H1 (cell line): Measurements from ENCODE around the gene UMAD1. TPM values are rescaled to one million over a fixed set of nuclear protein-coding genes. Genes with fewer than 3 reads are reported as not detected.

ENCODE experiments used
- CTCF ChIA-PET: fragments of 300-600 bp; sonication (Branson Sonifier 250); formaldehyde crosslinking; loops from one replicate; lab custom pipeline; 2021; ENCODE audit not compliant: partially characterized antibody; lab: Charles Lee
- POLR2A ChIA-PET: fragments of 300-600 bp; sonication (Branson Sonifier 250); formaldehyde crosslinking; loops from one replicate; lab custom pipeline; 2021; ENCODE audit warnings: inconsistent platforms; ENCODE audit not compliant: partially characterized antibody; lab: Charles Lee
- DNase-seq, 2 experiments: peaks; one replicate each; pipeline versions ENCODE4 v3.0.0 to v3.0.0-alpha.2; 2010 to 2022; ENCODE audit warnings: low spot score in 2 of 2, low read depth in 1 of 2, mixed read lengths in 1 of 2
- FAIRE-seq: peaks from 2 replicates; lab custom pipeline; 2011; peaks lifted over from hg19 to GRCh38; lab: Jason Lieb, UNC
- H2AFZ ChIP-seq: 2 replicates; pipeline ENCODE4 v1.8.1; 2012; ENCODE audit warnings: low read length, inconsistent platforms
- H2AK5ac ChIP-seq: 2 replicates; pipeline ENCODE4 v1.6.1; 2013; ENCODE audit warnings: low read depth, low read length
- H2BK120ac ChIP-seq: replicated peaks from 2 replicates; pipeline ENCODE3; 2013; ENCODE audit warnings: low read depth, low read length, inconsistent platforms
- H2BK12ac ChIP-seq: 2 replicates; pipeline ENCODE4 v1.6.1; 2013; ENCODE audit warnings: low read depth, low read length
- H2BK15ac ChIP-seq: 2 replicates; pipeline ENCODE4 v1.6.1; 2013; ENCODE audit warnings: low read length
- H2BK20ac ChIP-seq: 2 replicates; pipeline ENCODE4 v1.6.1; 2013; ENCODE audit warnings: low read length
- H2BK5ac ChIP-seq: 2 replicates; pipeline ENCODE4 v1.6.1; 2013; ENCODE audit warnings: low read depth, low read length
- H3K14ac ChIP-seq: 2 replicates; pipeline ENCODE4 v1.6.1; 2013; ENCODE audit warnings: inconsistent platforms; ENCODE audit not compliant: insufficient read length
- H3K18ac ChIP-seq: 2 replicates; pipeline ENCODE4 v1.6.1; 2013; ENCODE audit warnings: low read length; ENCODE audit errors: extremely low read depth
- H3K23ac ChIP-seq: 2 replicates; pipeline ENCODE4 v1.6.1; 2013; ENCODE audit warnings: inconsistent platforms; ENCODE audit not compliant: insufficient read length
- H3K23me2 ChIP-seq: 2 replicates; pipeline ENCODE4 v1.6.1; 2013; ENCODE audit warnings: low read depth, low read length
- H3K27ac ChIP-seq: 2 replicates; pipeline ENCODE4 v1.6.1; 2011; ENCODE audit warnings: low read depth, low read length, inconsistent platforms
- H3K27me3 ChIP-seq, 4 experiments: replicated peaks in 1 of 4; 1 replicate in 1 of 4; 2 replicates in 3 of 4; pipeline versions ENCODE4 v1.6.1 to v1.8.1; 2011 to 2013; ENCODE audit warnings: low read length in 3 of 4, mild to moderate bottlenecking in 3 of 4, inconsistent platforms in 2 of 4, mixed read lengths in 2 of 4, moderate library complexity in 1 of 4; ENCODE audit not compliant: control insufficient read depth in 3 of 4, insufficient read depth in 3 of 4; ENCODE audit errors: extremely low read depth in 1 of 4
- H3K36me3 ChIP-seq, 4 experiments: 2 replicates each; pipeline versions ENCODE4 v1.6.1 to v1.8.1; 2011 to 2013; ENCODE audit warnings: mild to moderate bottlenecking in 4 of 4, low read length in 3 of 4, moderate library complexity in 2 of 4, control low read depth in 1 of 4, inconsistent platforms in 1 of 4; ENCODE audit not compliant: insufficient read depth in 4 of 4, control insufficient read depth in 2 of 4
- H3K4ac ChIP-seq: replicated peaks from 2 replicates; pipeline ENCODE3; 2013; ENCODE audit warnings: low read length, low read depth, mixed read lengths, inconsistent platforms; ENCODE audit not compliant: insufficient read length
- H3K4me1 ChIP-seq, 4 experiments: replicated peaks in 1 of 4; 1 replicate in 1 of 4; 2 replicates in 3 of 4; pipeline versions ENCODE4 v1.6.1 to v1.8.1; 2011 to 2013; ENCODE audit warnings: low read length in 3 of 4, inconsistent platforms in 2 of 4, mixed read lengths in 1 of 4; ENCODE audit not compliant: insufficient read depth in 4 of 4, control insufficient read depth in 3 of 4
- H3K4me2 ChIP-seq, 2 experiments: 2 replicates each; pipeline versions ENCODE4 v1.6.1 to v1.8.1; 2011 to 2013; ENCODE audit warnings: low read depth in 2 of 2, low read length in 2 of 2, control low read depth in 1 of 2, inconsistent platforms in 1 of 2, mild to moderate bottlenecking in 1 of 2; ENCODE audit not compliant: insufficient read depth in 1 of 2
- H3K4me3 ChIP-seq, 4 experiments: fragments of 200-600, 300-600 bp in 1 of 4; sonication (generic), shearing (Covaris generic), sonication (Bioruptor Twin) in 1 of 4; 2 replicates each; pipeline versions ENCODE4 v1.5.1 to v1.8.1; 2011 to 2016; ENCODE audit warnings: low read length in 4 of 4, low read depth in 3 of 4, control low read depth in 2 of 4, inconsistent platforms in 2 of 4, mild to moderate bottlenecking in 2 of 4, mixed read lengths in 1 of 4, moderate library complexity in 1 of 4; ENCODE audit not compliant: insufficient read depth in 2 of 4; ENCODE audit errors: extremely low read depth in 1 of 4
- H3K56ac ChIP-seq: replicated peaks from 2 replicates; pipeline ENCODE3; 2013; ENCODE audit warnings: low read depth, mild to moderate bottlenecking, mixed read lengths, low read length, inconsistent platforms; ENCODE audit not compliant: insufficient read length
- H3K79me1 ChIP-seq: 2 replicates; pipeline ENCODE4 v1.6.1; 2013; ENCODE audit warnings: low read depth, low read length, control low read depth
- H3K79me2 ChIP-seq, 2 experiments: 2 replicates each; pipeline versions ENCODE4 v1.6.1 to v1.8.1; 2012 to 2013; ENCODE audit warnings: low read length in 2 of 2, mild to moderate bottlenecking in 2 of 2, inconsistent platforms in 1 of 2; ENCODE audit not compliant: insufficient read depth in 2 of 2, control insufficient read depth in 1 of 2
- H3K9ac ChIP-seq, 4 experiments: replicated peaks in 1 of 4; 1 replicate in 1 of 4; 2 replicates in 3 of 4; pipeline versions ENCODE4 v1.6.1 to v1.8.1; 2011 to 2013; ENCODE audit warnings: low read depth in 3 of 4, low read length in 3 of 4, control low read depth in 2 of 4, mild to moderate bottlenecking in 2 of 4, moderate library complexity in 2 of 4, inconsistent platforms in 1 of 4; ENCODE audit errors: extremely low read depth in 1 of 4
- H3K9me3 ChIP-seq, 2 experiments: 2 replicates each; pipeline versions ENCODE4 v1.6.1 to v1.8.1; 2012 to 2013; ENCODE audit warnings: mild to moderate bottlenecking in 2 of 2, moderate library complexity in 2 of 2, control low read depth in 1 of 2, inconsistent platforms in 1 of 2, low read depth in 1 of 2, low read length in 1 of 2, mixed read lengths in 1 of 2; ENCODE audit not compliant: insufficient read depth in 2 of 2
- H4K20me1 ChIP-seq, 2 experiments: replicated peaks in 1 of 2; 2 replicates each; pipeline versions ENCODE3 to v1.8.1; 2011 to 2013; ENCODE audit warnings: inconsistent platforms in 2 of 2, low read length in 2 of 2, mild to moderate bottlenecking in 1 of 2; ENCODE audit not compliant: insufficient read depth in 2 of 2, control insufficient read depth in 1 of 2
- H4K5ac ChIP-seq: 2 replicates; pipeline ENCODE4 v1.6.1; 2013; ENCODE audit warnings: low read length, low read depth, mixed read lengths, inconsistent platforms; ENCODE audit not compliant: insufficient read length
- H4K8ac ChIP-seq: 2 replicates; pipeline ENCODE4 v1.8.0; 2013; ENCODE audit warnings: mild to moderate bottlenecking, moderate library complexity, low read length, inconsistent platforms; ENCODE audit not compliant: insufficient read depth; ENCODE audit errors: extremely low read depth
- H4K91ac ChIP-seq: replicated peaks from 2 replicates; pipeline ENCODE3; 2013; ENCODE audit warnings: low read length, mixed read lengths, inconsistent platforms; ENCODE audit not compliant: insufficient read length
- ATF3 ChIP-seq: IDR thresholded peaks from 2 replicates; pipeline ENCODE4 v1.6.1; 2011; ENCODE audit warnings: low read depth, mild to moderate bottlenecking, low read length; ENCODE audit not compliant: insufficient read depth
- CHD2 ChIP-seq: IDR thresholded peaks from 2 replicates; pipeline ENCODE4 v1.6.1; 2012; ENCODE audit warnings: low read length, improper control_type of control experiment
- KDM4A ChIP-seq: IDR thresholded peaks from one replicate; pipeline ENCODE4 v1.7.1; 2012; ENCODE audit warnings: low read depth, mild to moderate bottlenecking, moderate library complexity, low read length, inconsistent platforms; ENCODE audit not compliant: severe bottlenecking
- NRF1 ChIP-seq: IDR thresholded peaks from 2 replicates; pipeline ENCODE4 v1.6.1; 2011; ENCODE audit warnings: mild to moderate bottlenecking, low read depth, low read length, improper control_type of control experiment
- RAD21 ChIP-seq, 2 experiments: IDR thresholded peaks in 1 of 2; conservative IDR thresholded peaks in 1 of 2; 2 replicates each; pipeline ENCODE4 v1.6.1; 2011; ENCODE audit warnings: low read depth in 2 of 2, low read length in 2 of 2, improper control_type of control experiment in 1 of 2, inconsistent platforms in 1 of 2, mild to moderate bottlenecking in 1 of 2, moderate library complexity in 1 of 2
- SIN3A ChIP-seq, 2 experiments: IDR thresholded peaks in 1 of 2; conservative IDR thresholded peaks in 1 of 2; 2 replicates each; pipeline ENCODE4 v1.6.1; 2011 to 2012; ENCODE audit warnings: low read length in 2 of 2, improper control_type of control experiment in 1 of 2, low read depth in 1 of 2, mild to moderate bottlenecking in 1 of 2
- SP1 ChIP-seq: IDR thresholded peaks from 2 replicates; pipeline ENCODE4 v1.6.1; 2011; ENCODE audit warnings: low read depth, low read length
- SRF ChIP-seq: IDR thresholded peaks from 2 replicates; pipeline ENCODE4 v1.6.1; 2011; ENCODE audit warnings: mild to moderate bottlenecking, low read depth, low read length, moderate library complexity
- WGBS, 2 experiments: shearing (Covaris generic) in 1 of 2; methylation state at CpG; one replicate each; pipeline versions ENCODE4 v1.1.6 to v1.1.7; 2013 to 2015; ENCODE audit warnings: low lambda C conversion rate in 2 of 2, mixed read lengths in 2 of 2, inconsistent platforms in 1 of 2, low coverage in 1 of 2, missing lambda C conversion rate in 1 of 2; ENCODE audit not compliant: insufficient replicate concordance in 2 of 2, insufficient coverage in 1 of 2, insufficient read length in 1 of 2; ENCODE audit errors: extremely low coverage in 1 of 2, missing lambda C conversion rate in 1 of 2; 5-methylcytosine and 5-hydroxymethylcytosine counted together
- polyA plus RNA-seq, 7 experiments: library from polyadenylated mRNA; depleted of rRNA in 3 of 7; stranded (reverse) in 5 of 7; unstranded in 2 of 7; fragments of >200 nt in 5 of 7; fragments of 200-250 nt in 2 of 7; gene quantifications; 1 replicate in 5 of 7; 2 replicates in 1 of 7; 4 replicates in 1 of 7; pipeline versions ENCODE4 v1.2.1 to v1.2.3, GENCODE V29; 2011 to 2013; ENCODE audit warnings: missing spikeins in 2 of 7, mixed read lengths in 2 of 7
- total RNA-seq: library from RNA; stranded (reverse); fragmentation: NEBNext Ultra II Directional; extraction: Animal tissue kit (Norgen Biotek cat#: 25700); gene quantifications from 2 replicates; pipeline ENCODE4 v1.2.1, GENCODE V29; 2021

The UMAD1 gene
- total and polyA plus RNA-seq, 2 of the 8 experiments (the other 6 are each of a cell fraction or from before 2014, with no cell fraction given) = 10.4 to 12.3 TPM

GRCh38 chr7:7756577-7756976 is 116.0 kb downstream of the UMAD1 start:
- no peaks in the 10 kb centered on the region for H4K20me1 ChIP-seq
- no peak overlapping the region for H3K4me2 ChIP-seq
- H4K91ac ChIP-seq = no peak overlapping the region
- H3K27me3 ChIP-seq = no peaks in the 10 kb centered on the region
- H3K36me3 ChIP-seq = no peaks in the 10 kb centered on the region
- no peak overlapping the region for H4K8ac ChIP-seq
- no peaks in the 10 kb centered on the region for H3K9me3 ChIP-seq
- TF ChIP-seq SP1 (no peak), NRF1 (no peak), SRF (no peak), CHD2 (no peak), KDM4A (no peak), RAD21 (IDR thresholded peaks at IDR 0.05 in 1 of 2, conservative IDR thresholded peaks at IDR 0.05 in 1 of 2; ENCODE audit: low read depth in 2 of 2, low read length in 2 of 2) (no peak), SIN3A (conservative IDR thresholded peaks at IDR 0.05 in 1 of 2, IDR thresholded peaks at IDR 0.05 in 1 of 2; ENCODE audit: low read depth in 1 of 2, low read length in 2 of 2) (no peak), ATF3 (no peak)
- H2BK20ac ChIP-seq = no peak overlapping the region
- H3K4me1 ChIP-seq = no peaks in the 10 kb centered on the region
- no peak overlapping the region for H3K9ac ChIP-seq
- H3K18ac ChIP-seq = no peak overlapping the region
- H2BK12ac ChIP-seq = no peak overlapping the region
- no peak overlapping the region for H2AFZ ChIP-seq
- H2BK120ac ChIP-seq = no peak overlapping the region
- ChIA-PET POLR2A (no interaction called here), CTCF (interaction anchor here (1.3 kb wide), 1 partner anchor 23 kb away, joined by 3 read pairs; no protein-coding TSS in a partner anchor)
- no peak for FAIRE-seq
- H2BK5ac ChIP-seq = no peak overlapping the region
- H3K56ac ChIP-seq = no peak overlapping the region
- no peak overlapping the region for H3K14ac ChIP-seq
- no peaks in the 10 kb centered on the region for H3K79me2 ChIP-seq
- no peaks in the 10 kb centered on the region for H3K23me2 ChIP-seq
- H3K23ac ChIP-seq = no peak overlapping the region
- no peak overlapping the region for H3K27ac ChIP-seq
- DNase-seq = no peak
- no peak overlapping the region for H2BK15ac ChIP-seq
- H3K4me3 ChIP-seq = no peak overlapping the region
- H4K5ac ChIP-seq = no peak overlapping the region
- no peak overlapping the region for H2AK5ac ChIP-seq
- no peaks in the 10 kb centered on the region for H3K79me1 ChIP-seq
- no peak overlapping the region for H3K4ac ChIP-seq
- WGBS, 2 experiments = 88% methylated on average over 3 of the region's 3 CpGs; no CpG with 5 or more reads in 1 of the 2 experiments
